ENCODE results near the gene RHOB.

RHOB gene

GRCh38 chr2:20439503-20439902 is 7.4 kb upstream of the RHOB start:
- no peaks in the 10 kb centered on the region for H3K4me1 Mint-ChIP-seq

GRCh38 chr2:20440001-20440560 is 6.8 kb upstream of the RHOB start:
- Mint-ChIP-seq H3K9me3 (no peaks in the 10 kb centered on the region), H3K27ac (no peak overlapping the region), H3K27me3 (peaks cover 4% of the 10 kb centered on the region), H3K36me3 (no peaks in the 10 kb centered on the region), H3K4me3 (no peak overlapping the region), H3K4me1 (no peaks in the 10 kb centered on the region)
- ATAC-seq: no peak

More at GRCh38 chr2:20439503-20439902, 7.4 kb upstream of the RHOB start:
- Mint-ChIP-seq H3K9me3 (no peaks in the 10 kb centered on the region), H3K36me3 (no peaks in the 10 kb centered on the region), H3K27me3 (peaks cover 9% of the 10 kb centered on the region), H3K27ac (no peak overlapping the region), H3K4me3 (no peak overlapping the region)
- no peak for ATAC-seq

GRCh38 chr2:20443276-20443920 is 3.5 kb upstream of the RHOB start:
- no peak for ATAC-seq
- Mint-ChIP-seq H3K4me3 (no peak overlapping the region), H3K9me3 (no peaks in the 10 kb centered on the region), H3K4me1 (peaks cover 13% of the 10 kb centered on the region), H3K27me3 (no peaks in the 10 kb centered on the region), H3K36me3 (no peaks in the 10 kb centered on the region), H3K27ac (no peak overlapping the region)

- no peaks in the 10 kb centered on the region for H3K36me3 Mint-ChIP-seq
- ATAC-seq: no peak
- H3K4me1 Mint-ChIP-seq: peaks cover 13% of the 10 kb centered on the region
- no peaks in the 10 kb centered on the region for H3K9me3 Mint-ChIP-seq
- H3K27ac Mint-ChIP-seq: no peak overlapping the region
- no peaks in the 10 kb centered on the region for H3K27me3 Mint-ChIP-seq
- no peak overlapping the region for H3K4me3 Mint-ChIP-seq
Observed at GRCh38 chr2:20444101-20444992, 2.5 kb upstream of the RHOB start.

- Mint-ChIP-seq H3K27me3 (no peaks in the 10 kb centered on the region), H3K27ac (no peak overlapping the region), H3K4me1 (peaks cover 13% of the 10 kb centered on the region), H3K9me3 (no peaks in the 10 kb centered on the region), H3K4me3 (no peak overlapping the region), H3K36me3 (no peaks in the 10 kb centered on the region)
- ATAC-seq: no peak
Observed at GRCh38 chr2:20444993-20445910, 1.6 kb upstream of the RHOB start.

GRCh38 chr2:20446255-20446916 is 488 bp upstream of the RHOB start:
- Mint-ChIP-seq H3K27me3 (no peaks in the 10 kb centered on the region), H3K36me3 (no peaks in the 10 kb centered on the region), H3K27ac (peak overlapping the region; percentile 79), H3K9me3 (no peaks in the 10 kb centered on the region), H3K4me1 (peaks cover 13% of the 10 kb centered on the region), H3K4me3 (peak overlapping the region; percentile 82)
- ATAC-seq: no peak

- Mint-ChIP-seq H3K9me3 (no peaks in the 10 kb centered on the region), H3K4me3 (peak overlapping the region; percentile 80), H3K27me3 (peaks cover 8% of the 10 kb centered on the region), H3K36me3 (no peaks in the 10 kb centered on the region), H3K27ac (peak overlapping the region; percentile 79), H3K4me1 (peaks cover 13% of the 10 kb centered on the region)
- ATAC-seq: peak; percentile 6
Observed at GRCh38 chr2:20447437-20448245, 767 bp downstream of the RHOB start.

GRCh38 chr2:20448246-20448976 is 1.5 kb downstream of the RHOB start:
- Mint-ChIP-seq H3K27me3 (peaks cover 16% of the 10 kb centered on the region), H3K9me3 (no peaks in the 10 kb centered on the region), H3K4me1 (peaks cover 13% of the 10 kb centered on the region), H3K36me3 (no peaks in the 10 kb centered on the region), H3K27ac (peak overlapping the region; percentile 79), H3K4me3 (peak overlapping the region; percentile 80)
- ATAC-seq: no peak

- Mint-ChIP-seq H3K36me3 (no peaks in the 10 kb centered on the region), H3K4me1 (peaks cover 13% of the 10 kb centered on the region), H3K27ac (no peak overlapping the region), H3K9me3 (no peaks in the 10 kb centered on the region), H3K4me3 (no peak overlapping the region), H3K27me3 (peaks cover 19% of the 10 kb centered on the region)
- ATAC-seq: no peak
Observed at GRCh38 chr2:20448977-20449306, 2.1 kb downstream of the RHOB start.

- Mint-ChIP-seq H3K36me3 (no peaks in the 10 kb centered on the region), H3K27me3 (peaks cover 19% of the 10 kb centered on the region), H3K4me3 (no peak overlapping the region), H3K9me3 (no peaks in the 10 kb centered on the region), H3K27ac (no peak overlapping the region), H3K4me1 (peaks cover 13% of the 10 kb centered on the region)
- no peak for ATAC-seq
Observed at GRCh38 chr2:20449501-20450200, 2.8 kb downstream of the RHOB start.

GRCh38 chr2:20450201-20450999 is 3.5 kb downstream of the RHOB start:
- Mint-ChIP-seq H3K9me3 (no peaks in the 10 kb centered on the region), H3K4me3 (no peak overlapping the region), H3K27ac (no peak overlapping the region), H3K36me3 (no peaks in the 10 kb centered on the region), H3K4me1 (peaks cover 12% of the 10 kb centered on the region), H3K27me3 (peaks cover 26% of the 10 kb centered on the region)
- no peak for ATAC-seq

GRCh38 chr2:20451000-20451290 is 4.1 kb downstream of the RHOB start:
- no peaks in the 10 kb centered on the region for H3K36me3 Mint-ChIP-seq
- H3K4me3 Mint-ChIP-seq: no peak overlapping the region
- H3K9me3 Mint-ChIP-seq: no peaks in the 10 kb centered on the region
- peaks cover 9% of the 10 kb centered on the region for H3K4me1 Mint-ChIP-seq
- no peak for ATAC-seq
- H3K27me3 Mint-ChIP-seq: peaks cover 32% of the 10 kb centered on the region
- H3K27ac Mint-ChIP-seq: no peak overlapping the region

Data from stimulated activated memory B cell treated with anti-CD40 and anti-IgM and Interleukin-4, amounts not matched to agents 10 μg/mL and 1 μg/mL and 100 μg/mL, for 72 hours (primary cell).